Right hindlimb (tissue), 1 donor: ENCODE data around the gene CAPN8.
"Not testable (repeated sequence)": the region's sequence is repeated elsewhere in the genome, so short reads cannot be mapped to it uniquely, and the experiment has no call there.

Source experiments
- DNase-seq: peaks from one replicate; pipeline ENCODE4 v3.0.0-alpha.2; 2018

CAPN8 gene

DNA sequence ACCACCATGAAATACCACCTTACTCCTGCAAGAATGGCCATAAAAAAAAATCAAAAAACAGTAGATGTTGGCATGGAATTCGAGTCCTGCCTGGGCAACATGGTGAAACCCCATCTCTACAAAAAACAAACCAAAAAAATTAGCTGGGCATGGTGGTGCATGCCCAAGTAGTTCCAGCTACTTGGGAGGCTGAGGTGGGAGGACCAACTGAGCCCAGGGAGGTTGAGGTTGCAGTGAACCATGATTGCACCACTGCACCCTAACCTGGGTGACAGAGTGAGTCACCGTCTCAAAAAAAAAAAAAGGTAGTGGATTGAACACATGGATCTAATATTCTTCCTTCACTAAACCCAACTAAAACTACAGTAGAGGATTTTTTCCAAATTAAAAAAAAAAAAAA lies 146.4 kb downstream of the CAPN8 start:
- DNase-seq: no peak

GRCh38 chr1:223518553-223518952 lies 146.9 kb downstream of the CAPN8 start:
- DNase-seq: not testable (repeated sequence)

- DNase-seq: no peak
Observed at GRCh38 chr1:223515926-223516325, 149.6 kb downstream of the CAPN8 start.

- DNase-seq: no peak
Observed at GRCh38 chr1:223515421-223515820, 150.1 kb downstream of the CAPN8 start.

DNA sequence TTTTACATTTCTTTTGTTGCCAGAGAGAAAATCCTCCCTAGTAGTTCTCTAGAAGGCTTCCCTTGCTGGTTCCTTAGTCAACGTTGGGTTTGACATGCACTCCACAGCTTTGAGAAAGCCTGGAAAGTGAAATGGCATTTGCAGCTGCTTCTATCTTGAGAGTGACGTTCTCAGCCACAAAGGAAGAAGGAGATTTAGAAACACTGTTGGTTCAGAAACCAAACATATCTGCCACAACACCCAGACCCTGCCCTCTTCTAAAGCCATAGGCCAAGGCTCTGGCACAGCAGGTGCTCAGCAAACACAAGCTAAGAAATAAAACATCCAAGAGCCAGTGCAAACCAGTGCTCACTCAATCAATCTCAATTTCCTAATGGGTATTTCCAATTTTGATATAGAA lies 150.9 kb downstream of the CAPN8 start:
- no peak for DNase-seq

GRCh38 chr1:223513309-223513708 lies 152.2 kb downstream of the CAPN8 start:
- DNase-seq: no peak

DNA sequence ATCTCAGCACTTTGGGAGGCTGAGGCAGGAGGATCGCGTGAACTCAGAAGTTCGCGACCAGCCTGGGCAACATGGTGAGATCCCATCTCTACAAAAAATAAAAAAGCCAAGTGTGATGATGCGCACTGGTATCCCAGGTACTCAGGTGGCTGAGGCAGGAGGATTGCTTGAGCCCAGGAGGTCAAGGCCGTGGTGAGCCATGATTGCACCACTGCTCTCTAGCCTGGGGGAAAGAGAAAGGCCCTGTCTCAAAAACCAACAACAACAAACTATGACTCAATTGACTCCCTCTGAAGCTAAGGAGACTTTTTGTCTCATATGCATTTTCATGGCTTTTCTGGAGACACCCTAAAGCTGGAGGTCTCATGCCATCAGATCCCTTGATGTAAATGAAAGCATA lies 153.4 kb downstream of the CAPN8 start:
- DNase-seq: no peak

GRCh38 chr1:223508796-223509195 lies 156.7 kb downstream of the CAPN8 start:
- DNase-seq: no peak

DNA sequence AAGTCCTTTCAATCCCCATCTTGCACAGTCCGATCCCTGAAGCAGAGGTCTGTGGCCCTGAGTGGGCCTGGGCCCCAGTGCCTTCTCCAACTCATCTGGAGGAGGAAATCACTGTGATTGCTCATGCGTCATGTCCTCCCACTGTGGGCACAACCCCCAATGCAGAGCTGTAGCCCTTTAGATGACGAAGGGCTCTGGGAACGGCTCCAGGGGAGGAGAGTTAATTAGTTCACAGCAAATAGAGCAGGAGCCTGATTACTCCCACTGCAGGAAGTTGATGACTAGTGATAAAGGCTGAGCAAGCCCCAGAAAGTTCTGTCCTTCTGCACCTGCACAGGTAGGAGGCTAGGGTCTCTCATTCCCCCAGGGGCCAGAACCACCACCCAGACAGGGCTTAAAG lies 160.8 kb downstream of the CAPN8 start:
- no peak for DNase-seq

- no peak for DNase-seq
Observed at GRCh38 chr1:223503348-223503747, 162.2 kb downstream of the CAPN8 start.

GRCh38 chr1:223500560-223501425 lies 164.7 kb downstream of the CAPN8 start:
- DNase-seq: no peak

GRCh38 chr1:223496883-223497282 lies 168.6 kb downstream of the CAPN8 start:
- peak; percentile 3 for DNase-seq

DNA sequence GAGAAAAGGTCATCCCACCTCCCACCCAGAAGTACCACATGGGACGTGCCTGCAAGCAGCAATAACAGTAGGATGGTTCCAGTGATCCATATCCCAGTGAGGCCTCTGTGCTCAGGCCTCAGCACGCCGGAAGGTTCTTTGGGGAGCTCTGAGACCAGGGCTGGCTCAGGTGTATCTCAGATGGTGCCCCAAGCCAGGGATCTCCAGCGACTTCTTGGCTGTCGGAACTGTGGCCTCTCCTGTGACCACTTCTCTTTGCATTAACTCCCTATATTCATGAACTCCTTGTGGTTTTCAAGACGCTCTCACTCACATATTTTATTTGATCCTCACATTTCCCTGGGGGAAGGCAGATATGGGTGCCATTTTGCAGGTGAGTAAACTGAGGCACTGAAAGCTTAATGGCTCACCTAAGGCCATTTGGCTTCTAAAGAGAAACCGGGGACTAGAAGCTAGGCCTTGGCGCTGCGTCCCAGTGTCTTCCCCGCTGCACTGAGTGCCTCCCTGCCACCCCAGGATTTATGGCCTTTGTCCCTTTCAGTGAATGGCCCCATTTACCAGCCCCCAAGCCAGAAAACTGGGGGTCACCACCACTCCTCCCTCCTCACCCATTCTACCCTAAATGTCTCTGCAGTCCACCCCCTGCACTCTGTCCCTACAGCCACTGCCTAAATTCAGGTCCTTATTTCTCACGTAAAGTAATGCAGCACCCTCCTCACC lies 170.4 kb downstream of the CAPN8 start:
- peak; percentile 11 for DNase-seq

GRCh38 chr1:223492044-223492443 lies 173.5 kb downstream of the CAPN8 start:
- DNase-seq: peak; percentile 46
